SK-N-SH treated with all-trans-retinoic acid at 6 μM for 48 hours (cell line): ENCODE measurements around the gene RABGAP1L.
A peak's percentile ranks its signal among the peaks of the same experiment; 100 is the strongest.

Experiments
- ATAC-seq: fragments of 200-7000 bp; cut with Tn5 transposase; 3 replicates; pipeline ENCODE4 v1.9.1; 2020; ENCODE audit warnings: mild to moderate bottlenecking, moderate library complexity
- ARNTL ChIP-seq: fragments of 450-650 bp; formaldehyde crosslinking; IDR thresholded peaks from 2 replicates; pipeline ENCODE4 v1.5.0; 2020; ENCODE audit warnings: low read depth, mild to moderate bottlenecking, moderate library complexity, borderline replicate concordance
- BACH2 ChIP-seq: fragments of 250-450 bp; sonication (Bioruptor Pico); IDR thresholded peaks from 2 replicates; pipeline ENCODE4 v1.9.0; 2021; ENCODE audit warnings: mild to moderate bottlenecking, borderline replicate concordance
- CREB5 ChIP-seq: fragments of 250-450 bp; sonication (Bioruptor Pico); IDR thresholded peaks from 2 replicates; pipeline ENCODE4 v1.5.1; 2020; ENCODE audit warnings: low read depth, mild to moderate bottlenecking, moderate library complexity
- CSDC2 ChIP-seq: fragments of 250-450 bp; sonication (Bioruptor Pico); IDR thresholded peaks from 2 replicates; pipeline ENCODE4 v1.5.0; 2020; ENCODE audit warnings: mild to moderate bottlenecking, moderate library complexity
- CSRNP3 ChIP-seq: fragments of 250-450 bp; sonication (Bioruptor Pico); IDR thresholded peaks from 2 replicates; pipeline ENCODE4 v1.5.1; 2021; ENCODE audit warnings: mild to moderate bottlenecking, moderate library complexity
- ESRRG ChIP-seq: fragments of 250-450 bp; sonication (Bioruptor Pico); IDR thresholded peaks from 2 replicates; pipeline ENCODE4 v1.6.1; 2021; ENCODE audit warnings: mild to moderate bottlenecking
- GLIS3 ChIP-seq: fragments of 250-450 bp; sonication (Bioruptor Pico); IDR thresholded peaks from 2 replicates; pipeline ENCODE4 v1.5.0; 2020; ENCODE audit warnings: mild to moderate bottlenecking, moderate library complexity
- ISL1 ChIP-seq: fragments of 250-450 bp; sonication (Bioruptor Pico); IDR thresholded peaks from 2 replicates; pipeline ENCODE4 v2.1.2; 2022; ENCODE audit warnings: mild to moderate bottlenecking, moderate library complexity
- OSR1 ChIP-seq: fragments of 250-450 bp; sonication (Bioruptor Pico); IDR thresholded peaks from 2 replicates; pipeline ENCODE4 v1.8.0; 2022; ENCODE audit warnings: moderate library complexity, mild to moderate bottlenecking, inconsistent platforms
- PATZ1 ChIP-seq: fragments of 250-450 bp; sonication (Bioruptor Pico); IDR thresholded peaks from 2 replicates; pipeline ENCODE4 v1.8.0; 2020; ENCODE audit warnings: mild to moderate bottlenecking, moderate library complexity, borderline replicate concordance
- PPARA ChIP-seq: fragments of 250-450 bp; sonication (Bioruptor Pico); IDR thresholded peaks from 2 replicates; pipeline ENCODE4 v1.5.0; 2020; ENCODE audit warnings: mild to moderate bottlenecking, borderline replicate concordance
- RARB ChIP-seq: fragments of 250-450 bp; sonication (Bioruptor Pico); IDR thresholded peaks from 2 replicates; pipeline ENCODE4 v1.8.0; 2021; ENCODE audit warnings: mild to moderate bottlenecking, moderate library complexity
- TCF4 ChIP-seq: fragments of 250-450 bp; sonication (Bioruptor Pico); IDR thresholded peaks from 2 replicates; pipeline ENCODE4 v1.8.0; 2021; ENCODE audit warnings: mild to moderate bottlenecking, moderate library complexity, borderline replicate concordance
- TOX ChIP-seq: fragments of 250-450 bp; sonication (Bioruptor Pico); IDR thresholded peaks from 2 replicates; pipeline ENCODE4 v1.8.0; 2021; ENCODE audit warnings: mild to moderate bottlenecking, moderate library complexity, borderline replicate concordance
- TSHZ2 ChIP-seq: fragments of 250-450 bp; sonication (Bioruptor Pico); IDR thresholded peaks from 2 replicates; pipeline ENCODE4 v1.5.0; 2020; ENCODE audit warnings: mild to moderate bottlenecking, moderate library complexity
- ZC3H10 ChIP-seq: fragments of 250-450 bp; sonication (Bioruptor Pico); IDR thresholded peaks from 2 replicates; pipeline ENCODE4 v1.5.1; 2021; ENCODE audit warnings: mild to moderate bottlenecking, moderate library complexity
- ZFP3 ChIP-seq: fragments of 250-450 bp; sonication (Bioruptor Pico); IDR thresholded peaks from 2 replicates; pipeline ENCODE4 v1.5.0; 2020; ENCODE audit warnings: mild to moderate bottlenecking, moderate library complexity
- ZFP30 ChIP-seq: fragments of 450-650 bp; formaldehyde crosslinking; IDR thresholded peaks from 2 replicates; pipeline ENCODE4 v1.5.0; 2022; ENCODE audit warnings: mild to moderate bottlenecking, moderate library complexity
- ZNF565 ChIP-seq: fragments of 450-650 bp; formaldehyde crosslinking; conservative IDR thresholded peaks from 2 replicates; pipeline ENCODE4 v1.5.0; 2020; ENCODE audit warnings: low read depth, mild to moderate bottlenecking, moderate library complexity
- ZNF70 ChIP-seq: fragments of 450-650 bp; formaldehyde crosslinking; IDR thresholded peaks from 2 replicates; pipeline ENCODE4 v1.5.0; 2020; ENCODE audit warnings: mild to moderate bottlenecking, moderate library complexity
- ZNF8 ChIP-seq: fragments of 450-650 bp; formaldehyde crosslinking; IDR thresholded peaks from 2 replicates; pipeline ENCODE4 v1.5.0; 2020; ENCODE audit warnings: mild to moderate bottlenecking, moderate library complexity

RABGAP1L gene

DNA sequence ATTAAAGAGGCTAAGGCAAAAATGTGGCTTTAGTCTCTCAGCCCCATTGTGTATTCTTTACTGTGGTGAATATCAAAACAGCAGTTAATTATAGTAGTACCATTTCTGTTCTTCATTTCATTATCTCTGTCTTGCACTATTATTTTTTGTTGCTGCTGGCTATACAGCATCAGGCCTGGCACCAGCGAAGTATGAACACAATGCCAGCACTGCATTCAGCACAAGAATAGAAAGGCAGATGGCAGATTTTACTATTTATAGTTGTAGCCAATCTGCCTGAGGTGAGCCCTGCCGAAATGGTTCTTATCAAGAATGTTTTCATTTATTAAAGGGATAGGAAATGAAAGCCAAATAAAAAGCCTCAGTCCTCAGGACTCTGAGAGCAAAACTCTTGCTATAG, 360.5 kb downstream of the RABGAP1L start:
- no peak for TF ChIP-seq OSR1 (CRISPR knock-in tag)
- peak; percentile 40; the same call in 1 of the 2 replicates for TF ChIP-seq TCF4 (CRISPR knock-in tag)
- TF ChIP-seq ZC3H10 (CRISPR knock-in tag): no peak
- peak; percentile 40; the same call in 1 of the 2 replicates for TF ChIP-seq TSHZ2 (CRISPR knock-in tag)
- TF ChIP-seq ESRRG (CRISPR knock-in tag): no peak
- TF ChIP-seq PPARA (CRISPR knock-in tag): no peak
- TF ChIP-seq ZNF8 (CRISPR knock-in tag): no peak
- TF ChIP-seq BACH2 (CRISPR knock-in tag): no peak
- no peak for TF ChIP-seq CSDC2
- TF ChIP-seq ZNF565 (CRISPR knock-in tag): no peak
- no peak for TF ChIP-seq TOX
- no peak for TF ChIP-seq CREB5 (CRISPR knock-in tag)
- no peak for TF ChIP-seq ZFP30 (CRISPR knock-in tag)
- ATAC-seq: peak; percentile 82

DNA sequence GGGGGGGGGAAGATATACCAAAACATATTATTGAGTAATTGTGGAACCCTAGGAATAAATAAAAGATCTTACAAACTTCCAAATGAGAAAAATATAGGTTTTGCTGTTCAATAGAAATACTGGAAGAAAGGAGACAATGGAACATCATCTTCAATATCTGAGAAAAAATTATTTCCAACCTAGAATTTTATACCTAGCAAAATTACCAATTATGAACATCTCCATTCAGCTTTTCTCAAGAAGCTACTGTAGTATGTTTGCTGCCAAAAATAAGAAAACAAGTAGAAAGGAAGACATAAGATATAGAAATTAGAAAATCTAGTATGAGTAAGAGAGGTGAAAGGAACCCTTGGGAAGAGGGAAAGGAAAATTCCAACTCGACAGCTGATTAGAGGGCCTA, 372.4 kb downstream of the RABGAP1L start:
- ATAC-seq: no peak
- TF ChIP-seq ZC3H10 (CRISPR knock-in tag) (no peak), RARB (CRISPR knock-in tag) (no peak), PPARA (CRISPR knock-in tag) (no peak), PATZ1 (CRISPR knock-in tag) (no peak), CSRNP3 (CRISPR knock-in tag) (no peak), ZNF565 (CRISPR knock-in tag) (no peak), ZFP30 (CRISPR knock-in tag) (no peak), ZNF70 (CRISPR knock-in tag) (no peak), ISL1 (CRISPR knock-in tag) (no peak), TCF4 (CRISPR knock-in tag) (no peak), BACH2 (CRISPR knock-in tag) (no peak), TOX (no peak), CSDC2 (no peak), ZFP3 (CRISPR knock-in tag) (no peak), ARNTL (CRISPR knock-in tag) (no peak), ESRRG (CRISPR knock-in tag) (no peak)

GRCh38 chr1:174534789-174535188, 375.5 kb downstream of the RABGAP1L start:
- ATAC-seq: peak; percentile 41; the same call in 2 of the 3 replicates

More at GRCh38 chr1:174534789-174535188, 375.5 kb downstream of the RABGAP1L start:
- TF ChIP-seq CREB5 (CRISPR knock-in tag): no peak
- no peak for TF ChIP-seq RARB (CRISPR knock-in tag)
- no peak for TF ChIP-seq ZFP3 (CRISPR knock-in tag)
- no peak for TF ChIP-seq ZC3H10 (CRISPR knock-in tag)
- no peak for TF ChIP-seq TCF4 (CRISPR knock-in tag)
- no peak for TF ChIP-seq CSDC2
- no peak for TF ChIP-seq TOX
- TF ChIP-seq ZFP30 (CRISPR knock-in tag): no peak
- TF ChIP-seq TSHZ2 (CRISPR knock-in tag): no peak
- no peak for TF ChIP-seq ARNTL (CRISPR knock-in tag)
- no peak for TF ChIP-seq GLIS3 (CRISPR knock-in tag)
- no peak for TF ChIP-seq ZNF70 (CRISPR knock-in tag)
- no peak for TF ChIP-seq ESRRG (CRISPR knock-in tag)
